ENCODE measurements around the gene MAP3K9. TPM values are rescaled to one million over a fixed set of nuclear protein-coding genes. Genes with fewer than 3 reads are reported as not detected.
A peak's percentile ranks its signal among the peaks of the same experiment; 100 is the strongest.

The MAP3K9 gene
- total RNA-seq, 1 donor from 2014 or later: 10.1 TPM

DNA sequence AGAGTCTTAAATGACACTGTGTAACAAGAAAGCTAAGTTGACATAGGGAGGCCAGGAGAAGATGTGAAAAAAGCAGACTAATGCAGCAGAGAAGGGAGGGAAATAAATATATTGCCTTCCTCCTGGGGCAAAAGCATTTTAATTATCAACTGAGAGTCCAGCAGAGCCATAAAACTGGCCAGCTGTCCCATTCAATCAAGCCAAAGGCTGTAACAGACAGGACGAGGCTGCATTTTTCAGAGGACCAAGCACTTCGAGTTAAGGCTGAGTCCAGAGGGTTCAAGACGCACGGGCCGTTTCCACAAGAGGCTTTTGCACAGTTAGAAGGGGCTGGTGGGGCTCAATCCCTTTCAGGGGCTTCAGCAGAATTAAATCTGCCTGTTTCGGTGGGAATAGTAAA, 20.4 kb downstream of the MAP3K9 start:
- no peak for ATAC-seq (ENCODE audit: low read depth)
- Mint-ChIP-seq H3K9me3 (no peaks in the 10 kb centered on the region), H3K27me3 (no peaks in the 10 kb centered on the region), H3K27ac (no peak overlapping the region), H3K4me3 (no peak overlapping the region), H3K4me1 (no peaks in the 10 kb centered on the region), H3K36me3 (ENCODE audit: low read depth) (peaks cover 40% of the 10 kb centered on the region)
- TF ChIP-seq, protein P1, sequence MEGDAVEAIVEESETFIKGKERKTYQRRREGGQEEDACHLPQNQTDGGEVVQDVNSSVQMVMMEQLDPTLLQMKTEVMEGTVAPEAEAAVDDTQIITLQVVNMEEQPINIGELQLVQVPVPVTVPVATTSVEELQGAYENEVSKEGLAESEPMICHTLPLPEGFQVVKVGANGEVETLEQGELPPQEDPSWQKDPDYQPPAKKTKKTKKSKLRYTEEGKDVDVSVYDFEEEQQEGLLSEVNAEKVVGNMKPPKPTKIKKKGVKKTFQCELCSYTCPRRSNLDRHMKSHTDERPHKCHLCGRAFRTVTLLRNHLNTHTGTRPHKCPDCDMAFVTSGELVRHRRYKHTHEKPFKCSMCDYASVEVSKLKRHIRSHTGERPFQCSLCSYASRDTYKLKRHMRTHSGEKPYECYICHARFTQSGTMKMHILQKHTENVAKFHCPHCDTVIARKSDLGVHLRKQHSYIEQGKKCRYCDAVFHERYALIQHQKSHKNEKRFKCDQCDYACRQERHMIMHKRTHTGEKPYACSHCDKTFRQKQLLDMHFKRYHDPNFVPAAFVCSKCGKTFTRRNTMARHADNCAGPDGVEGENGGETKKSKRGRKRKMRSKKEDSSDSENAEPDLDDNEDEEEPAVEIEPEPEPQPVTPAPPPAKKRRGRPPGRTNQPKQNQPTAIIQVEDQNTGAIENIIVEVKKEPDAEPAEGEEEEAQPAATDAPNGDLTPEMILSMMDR (IDR thresholded peaks at IDR 0.05): no peak
- POLR2A ChIA-PET: no interaction called here
- CTCF ChIA-PET: no interaction called here
- intact Hi-C loops (cut with micrococcal nuclease): no loop called here
- DNase-seq: no peak

DNA sequence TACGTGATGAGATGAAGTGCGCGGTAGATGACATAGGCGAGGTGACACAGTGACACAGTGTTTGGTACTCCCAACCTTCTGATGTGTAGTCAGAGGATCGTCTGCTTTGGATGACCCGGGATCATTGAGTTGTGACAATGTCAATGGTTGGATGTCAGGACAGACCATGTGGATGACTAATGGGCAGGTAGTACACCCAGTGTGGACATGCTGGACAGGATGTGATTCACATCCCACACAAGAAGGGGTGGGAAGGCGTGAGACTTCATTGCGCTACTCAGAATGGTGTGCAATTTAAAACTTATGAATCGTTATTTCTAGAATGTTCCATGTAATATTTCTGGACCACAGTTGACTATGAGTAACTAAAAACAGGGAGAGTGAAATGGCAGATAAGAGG, 23.8 kb downstream of the MAP3K9 start:
- no peaks in the 10 kb centered on the region for H3K27me3 Mint-ChIP-seq
- ATAC-seq (ENCODE audit: low read depth): no peak

DNA sequence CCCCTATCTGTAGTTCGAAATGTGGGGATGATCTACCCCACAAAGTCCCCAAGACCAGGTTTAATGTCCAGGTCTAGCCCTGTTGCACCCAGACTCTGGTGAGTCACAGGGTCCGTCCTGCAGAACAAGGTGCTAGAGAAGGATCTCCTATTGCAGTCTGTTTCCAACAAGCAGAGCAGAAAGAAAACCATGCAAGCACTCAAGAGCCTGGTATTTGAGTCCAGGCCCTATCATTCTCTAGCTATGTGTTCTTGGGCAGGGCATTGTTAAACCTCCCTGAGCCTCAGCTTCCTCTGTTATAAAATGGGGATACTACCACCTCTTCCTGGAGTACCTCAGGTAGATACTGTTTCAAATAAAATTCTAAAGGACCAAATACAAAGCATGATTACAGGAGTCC, 24.4 kb downstream of the MAP3K9 start:
- POLR2A ChIA-PET: no interaction called here
- Mint-ChIP-seq H3K27me3 (no peaks in the 10 kb centered on the region), H3K9me3 (no peaks in the 10 kb centered on the region), H3K27ac (no peak overlapping the region), H3K4me1 (peaks cover 31% of the 10 kb centered on the region), H3K36me3 (ENCODE audit: low read depth) (peaks cover 20% of the 10 kb centered on the region), H3K4me3 (no peak overlapping the region)
- intact Hi-C loops (cut with micrococcal nuclease): no loop called here
- CTCF ChIA-PET: no interaction called here
- TF ChIP-seq, protein P1 (IDR thresholded peaks at IDR 0.05): no peak
- no peak for DNase-seq
- ATAC-seq (ENCODE audit: low read depth): no peak

More for the DNA sequence above, 23.8 kb downstream of the MAP3K9 start:
- POLR2A ChIA-PET: no interaction called here
- no peak overlapping the region for H3K4me3 Mint-ChIP-seq
- CTCF ChIA-PET: no interaction called here
- intact Hi-C loops (cut with micrococcal nuclease): no loop called here
- peaks cover 25% of the 10 kb centered on the region for H3K4me1 Mint-ChIP-seq
- no peak for DNase-seq
- H3K9me3 Mint-ChIP-seq: no peaks in the 10 kb centered on the region
- TF ChIP-seq, protein P1 (IDR thresholded peaks at IDR 0.05): no peak
- H3K36me3 Mint-ChIP-seq (ENCODE audit: low read depth): peaks cover 20% of the 10 kb centered on the region
- H3K27ac Mint-ChIP-seq: no peak overlapping the region

DNA sequence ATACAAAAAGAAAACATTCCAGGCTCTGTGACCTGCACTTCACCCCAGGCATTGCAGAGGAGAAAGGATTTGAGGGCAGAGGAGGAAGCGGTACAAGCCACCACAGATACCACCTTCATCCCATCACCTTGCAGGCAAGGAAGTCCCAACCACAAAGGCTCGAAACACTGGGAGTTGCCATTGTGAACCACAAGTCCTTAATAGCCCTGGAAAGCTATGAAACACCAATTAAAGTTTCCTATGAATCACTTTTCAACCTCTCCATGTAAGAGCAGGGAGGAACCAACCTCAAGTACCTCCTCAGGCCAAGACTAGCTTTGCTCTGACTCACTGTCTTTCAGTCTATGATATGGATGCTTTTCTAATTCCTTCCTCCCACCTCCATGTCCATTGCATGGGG, 27.0 kb downstream of the MAP3K9 start:
- Mint-ChIP-seq H3K9me3 (no peaks in the 10 kb centered on the region), H3K27me3 (no peaks in the 10 kb centered on the region), H3K4me3 (no peak overlapping the region), H3K27ac (peak overlapping the region; percentile 18), H3K36me3 (ENCODE audit: low read depth) (peaks cover 16% of the 10 kb centered on the region), H3K4me1 (peaks cover 55% of the 10 kb centered on the region)
- ChIA-PET POLR2A (interaction anchor here (0.8 kb wide), 1 partner anchor 27 kb away, joined by 3 read pairs; the partner anchor contains the start of gene MAP3K9), CTCF (interaction anchor here (2.4 kb wide), 1 partner anchor 35 kb away, joined by 15 read pairs; no protein-coding TSS in a partner anchor)
- TF ChIP-seq, protein P1 (IDR thresholded peaks at IDR 0.05): no peak
- ATAC-seq (ENCODE audit: low read depth): no peak
- no peak for DNase-seq
- intact Hi-C loops (cut with micrococcal nuclease): no loop called here

DNA sequence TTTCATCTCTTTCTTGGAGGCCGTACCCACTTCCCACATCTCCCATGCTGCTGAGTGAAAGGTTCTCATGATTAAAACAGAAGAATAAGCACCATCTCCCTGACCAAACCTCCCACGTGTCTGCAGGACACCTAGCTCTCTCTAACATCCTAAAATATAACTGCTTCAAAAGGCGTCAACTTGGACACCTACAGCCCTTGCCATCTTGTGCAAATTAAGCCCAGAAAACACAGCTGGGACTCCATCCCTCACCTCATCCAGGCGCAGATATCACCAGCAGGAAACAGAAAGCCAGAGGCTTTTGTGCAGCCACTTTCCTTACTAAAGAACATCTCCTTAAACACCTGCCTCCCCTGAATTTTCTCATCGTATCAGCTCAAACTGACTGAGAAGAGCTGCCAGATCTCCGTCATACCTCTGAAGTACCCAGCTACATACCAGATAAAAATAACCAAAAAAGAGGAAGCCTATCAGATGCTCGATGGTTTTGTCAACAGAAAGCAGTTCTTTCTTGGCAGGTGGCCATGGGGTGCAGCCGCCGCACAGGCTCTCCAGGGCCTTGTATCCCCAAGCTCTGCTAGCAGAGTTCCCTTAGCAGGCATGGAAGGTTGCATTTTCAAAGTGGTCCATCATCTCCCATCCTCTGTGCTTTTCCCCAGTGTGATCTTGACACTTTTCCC, 28.8 kb downstream of the MAP3K9 start:
- TF ChIP-seq, protein P1 (IDR thresholded peaks at IDR 0.05): no peak
- DNase-seq (peak; percentile 26), ATAC-seq (ENCODE audit: low read depth) (peak; percentile 93)
- ChIA-PET POLR2A (interaction anchor here (0.6 to 2.6 kb wide), 5 partner anchors 8 to 180 kb away, joined by 4 to 21 read pairs (median 5); partner anchors contain the start of genes MAP3K9 and TTC9), CTCF (interaction anchor here (1.5 to 2.4 kb wide), 2 partner anchors 24 to 37 kb away, joined by 3 to 15 read pairs; no protein-coding TSS in a partner anchor)
- H3K27me3 Mint-ChIP-seq: no peaks in the 10 kb centered on the region
- H3K36me3 Mint-ChIP-seq (ENCODE audit: low read depth): peaks cover 12% of the 10 kb centered on the region
- no peaks in the 10 kb centered on the region for H3K9me3 Mint-ChIP-seq
- peak overlapping the region; percentile 90 for H3K27ac Mint-ChIP-seq
- intact Hi-C loops (cut with micrococcal nuclease): loop anchor here (1.0 to 2.0 kb wide), 2 partner anchors 28 to 37 kb away; partner anchors contain the start of gene MAP3K9
- peak overlapping the region; percentile 68 for H3K4me3 Mint-ChIP-seq
- peaks cover 59% of the 10 kb centered on the region for H3K4me1 Mint-ChIP-seq

Data from activated B cell treated with CpG ODN at 0.5 μM for 24 hours (primary cell).